DMS153 treated with DMSO at 0.1 percent for 48 hours (cell line): ENCODE measurements around the gene NELFCD.
"Not testable (repeated sequence)": the region's sequence is repeated elsewhere in the genome, so short reads cannot be mapped to it uniquely, and the experiment has no call there.

Experiments used
- DNase-seq: peaks from one replicate; lab custom pipeline; 2025; ENCODE audit not compliant: unreplicated experiment; lab: John Stamatoyannopoulos, UW

The NELFCD gene

GRCh38 chr20:58980711-58981627 is at the start of gene NELFCD:
TSS of gene NELFCD (plus strand) at chr20:58981256. CDS start at chr20:58981310, 54 bp downstream.
- peak; percentile 63 for DNase-seq

GRCh38 chr20:58932170-58932569 is 48.9 kb upstream of the NELFCD start:
- no peak for DNase-seq

- no peak for DNase-seq
These were observed 43.0 kb upstream of the NELFCD start for GRCh38 chr20:58938078-58938477.

GRCh38 chr20:58938541-58938940 is 42.5 kb upstream of the NELFCD start:
- no peak for DNase-seq

- no peak for DNase-seq
These were observed 39.6 kb upstream of the NELFCD start for GRCh38 chr20:58941471-58941870.

GRCh38 chr20:58942549-58942948 is 38.5 kb upstream of the NELFCD start:
- DNase-seq: no peak

- DNase-seq: no peak
These were observed 36.4 kb upstream of the NELFCD start for GRCh38 chr20:58944610-58945009.

- no peak for DNase-seq
These were observed 35.0 kb upstream of the NELFCD start for GRCh38 chr20:58945965-58946631.

- DNase-seq: not testable (repeated sequence)
These were observed 33.2 kb upstream of the NELFCD start for GRCh38 chr20:58947797-58948388.

GRCh38 chr20:58950603-58951002 is 30.5 kb upstream of the NELFCD start:
- no peak for DNase-seq

- no peak for DNase-seq
These were observed 28.0 kb upstream of the NELFCD start for GRCh38 chr20:58953050-58953449.

- no peak for DNase-seq
These were observed 25.0 kb upstream of the NELFCD start for GRCh38 chr20:58956078-58956477.

GRCh38 chr20:58959652-58960051 is 21.4 kb upstream of the NELFCD start:
- DNase-seq: no peak

- DNase-seq: no peak
These were observed 17.9 kb upstream of the NELFCD start for GRCh38 chr20:58963060-58963584.

- not testable (repeated sequence) for DNase-seq
These were observed 17.1 kb upstream of the NELFCD start for GRCh38 chr20:58963922-58964321.

- no peak for DNase-seq
These were observed 15.6 kb upstream of the NELFCD start for GRCh38 chr20:58965270-58966064.

GRCh38 chr20:58967652-58968429 is 13.2 kb upstream of the NELFCD start:
- no peak for DNase-seq

GRCh38 chr20:58969439-58969838 is 11.6 kb upstream of the NELFCD start:
- DNase-seq: no peak

- DNase-seq: no peak
These were observed 10.9 kb upstream of the NELFCD start for GRCh38 chr20:58970146-58970545.

GRCh38 chr20:58971429-58971828 is 9.6 kb upstream of the NELFCD start:
- no peak for DNase-seq
